Measurements from ENCODE around the gene LRRC39.
"Not testable (repeated sequence)": the region's sequence is repeated elsewhere in the genome, so short reads cannot be mapped to it uniquely, and the experiment has no call there.

LRRC39 gene

GRCh38 chr1:100178091-100178490 is at the start of gene LRRC39:
TSS of gene LRRC39 (minus strand) at chr1:100178256. CDS start at chr1:100168516, 9,740 bp downstream.
- DNase-seq = no peak

DNA sequence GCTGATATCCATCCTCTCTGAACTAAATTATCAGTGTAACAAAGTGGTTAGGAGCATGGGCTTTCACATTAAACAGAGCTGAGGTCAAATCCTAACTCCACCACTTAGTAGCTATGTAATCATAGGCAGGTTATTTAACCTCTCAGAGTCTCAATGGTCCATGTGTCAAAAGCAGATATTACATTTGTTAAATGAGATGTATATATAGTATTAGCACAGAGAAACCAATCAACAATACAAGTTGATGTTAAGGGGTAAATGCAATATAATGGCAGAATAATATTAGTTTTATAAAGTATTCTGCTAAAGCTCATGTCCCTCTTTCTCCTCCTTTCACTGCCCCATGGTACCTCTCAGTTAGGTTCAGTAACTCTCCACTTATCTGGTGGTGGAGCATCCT is 44.4 kb upstream of the LRRC39 start:
- no peak for DNase-seq

DNA sequence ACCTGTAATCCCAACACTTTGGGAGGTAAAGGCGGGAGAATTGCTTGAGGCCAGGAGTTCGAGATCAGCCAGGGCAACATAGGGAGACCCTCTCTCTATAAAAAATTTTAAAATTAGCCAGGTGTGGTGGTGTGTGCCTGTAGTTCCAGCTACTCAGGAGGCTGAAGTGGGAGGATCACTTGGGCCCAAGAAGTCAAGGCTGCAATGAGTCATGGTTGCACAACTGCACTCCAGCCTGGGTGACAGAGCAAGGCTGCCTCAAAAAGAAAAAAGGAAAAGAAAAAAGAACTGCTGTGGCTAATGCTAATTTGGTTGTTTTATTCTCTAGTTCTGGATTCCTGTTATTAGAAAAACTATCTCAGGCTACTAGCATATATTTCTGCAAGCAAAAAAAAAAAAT is 41.8 kb upstream of the LRRC39 start:
- no peak for DNase-seq

- DNase-seq = no peak
These were observed 41.4 kb upstream of the LRRC39 start for GRCh38 chr1:100219457-100219856.

GRCh38 chr1:100217834-100218233 is 39.8 kb upstream of the LRRC39 start:
- DNase-seq = no peak

DNA sequence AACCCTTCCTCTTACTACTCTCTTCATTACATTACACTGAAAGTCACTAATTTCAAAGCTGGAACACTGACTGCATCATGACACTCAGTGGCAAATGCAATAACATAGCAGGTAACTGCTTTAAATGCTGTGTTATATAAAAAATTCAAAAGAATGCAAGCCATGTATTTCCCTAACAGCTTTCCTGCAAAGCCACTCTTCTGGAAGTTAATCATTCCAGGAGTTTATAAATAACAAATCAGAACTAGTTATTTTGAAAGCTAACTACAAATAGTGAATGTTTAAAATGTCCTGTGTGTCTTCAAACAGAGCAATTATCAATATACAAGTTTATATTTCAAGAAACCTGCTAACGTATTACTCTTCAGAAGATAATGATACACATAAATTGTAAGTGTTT is 37.0 kb upstream of the LRRC39 start:
- no peak for DNase-seq

- no peak for DNase-seq
These were observed 35.1 kb upstream of the LRRC39 start for GRCh38 chr1:100213141-100213540.

DNA sequence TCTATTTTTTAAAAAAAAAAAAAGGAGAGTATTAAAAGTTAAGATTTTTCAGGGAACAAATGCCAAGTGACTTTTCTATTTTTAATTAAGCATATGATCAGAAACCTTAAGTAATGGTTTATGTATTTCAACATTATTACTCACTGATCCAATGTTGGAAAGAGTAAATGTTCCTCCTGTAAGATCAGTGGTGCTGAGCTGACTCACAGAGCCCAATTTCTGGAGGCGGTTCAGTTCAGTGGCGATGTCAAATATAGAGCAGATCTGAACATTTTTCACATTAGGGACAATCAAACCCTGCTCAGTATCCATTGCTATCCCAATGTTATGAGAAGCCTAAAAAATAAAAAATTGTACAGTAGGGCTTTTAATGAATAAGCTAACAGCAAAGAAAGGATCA is 28.2 kb upstream of the LRRC39 start:
- no peak for DNase-seq

DNA sequence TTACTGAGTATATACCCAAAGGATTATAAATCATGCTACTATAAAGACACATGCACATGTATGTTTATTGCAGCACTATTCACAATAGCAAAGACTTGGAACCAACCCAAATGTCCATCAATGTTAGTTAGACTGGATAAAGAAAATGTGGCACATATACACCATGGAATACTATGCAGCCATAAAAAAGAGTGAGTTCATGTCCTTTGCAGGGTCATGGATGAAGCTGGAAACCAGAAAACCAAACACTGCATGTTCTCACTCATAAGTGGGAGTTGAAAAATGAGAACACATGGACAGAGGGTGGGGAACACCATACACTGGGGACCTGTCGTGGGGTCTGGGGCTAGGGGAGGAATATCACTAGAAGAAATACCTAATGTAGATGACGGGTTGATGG is 27.5 kb upstream of the LRRC39 start:
- DNase-seq = not testable (repeated sequence)

DNA sequence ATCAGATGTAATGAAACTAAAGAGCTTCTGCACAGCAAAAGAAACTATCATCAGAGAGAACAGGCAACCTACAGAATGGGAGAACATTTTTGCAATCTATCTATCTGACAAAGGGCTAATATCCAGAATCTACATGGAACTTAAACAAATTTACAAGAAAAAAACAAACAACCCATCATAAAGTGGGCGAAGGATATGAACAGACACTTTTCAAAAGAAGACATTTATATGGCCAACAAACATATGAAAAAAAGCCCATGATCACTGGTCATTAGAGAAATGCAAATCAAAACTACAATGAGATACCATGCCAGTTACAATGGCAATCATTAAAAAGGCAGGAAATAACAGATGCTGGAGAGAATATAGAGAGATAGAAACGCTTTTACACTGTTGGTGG is 27.0 kb upstream of the LRRC39 start:
- DNase-seq = not testable (repeated sequence)

DNA sequence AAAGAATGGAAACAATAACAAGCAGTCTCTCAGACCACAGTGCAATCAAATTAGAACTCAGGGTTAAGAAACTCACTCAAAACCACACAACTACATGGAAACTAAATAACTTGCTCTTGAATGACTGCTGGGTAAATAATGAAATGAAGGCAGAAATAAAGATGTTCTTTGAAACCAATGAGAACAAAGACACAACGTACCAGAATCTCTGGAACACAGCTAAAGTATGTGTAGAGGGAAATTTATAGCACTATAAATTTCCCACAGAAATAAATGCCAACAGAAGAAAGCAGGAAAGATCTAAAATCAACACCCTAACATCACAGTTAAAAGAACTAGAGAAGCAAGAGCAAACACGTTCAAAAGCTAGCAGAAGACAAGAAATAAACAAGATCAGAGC is 24.6 kb upstream of the LRRC39 start:
- DNase-seq = not testable (repeated sequence)

GRCh38 chr1:100200060-100200459 is 22.0 kb upstream of the LRRC39 start:
- DNase-seq = not testable (repeated sequence)

- no peak for DNase-seq
These were observed 20.5 kb upstream of the LRRC39 start for GRCh38 chr1:100198596-100198995.

DNA sequence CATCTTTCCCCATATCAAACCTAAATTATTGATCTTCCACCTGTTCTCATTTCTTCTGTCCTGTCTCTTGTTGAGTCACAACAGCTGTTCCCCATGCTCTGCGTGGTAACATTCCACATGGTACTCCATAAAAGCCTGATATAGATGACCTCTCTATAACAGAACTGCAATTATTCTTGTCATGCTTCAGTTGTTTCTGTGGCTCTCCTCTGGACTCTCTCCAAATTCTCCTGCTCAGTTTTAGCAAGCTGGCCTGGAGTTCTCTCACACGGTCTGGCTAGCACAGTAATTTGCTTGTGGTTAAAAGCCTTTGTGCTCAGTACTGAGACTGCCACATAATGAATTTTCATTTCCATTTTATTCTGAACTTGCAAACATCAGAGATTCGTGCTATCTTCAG is 10.6 kb upstream of the LRRC39 start:
- DNase-seq = peak; percentile 43

- no peak for DNase-seq
These were observed 9.9 kb upstream of the LRRC39 start for GRCh38 chr1:100187912-100188311.

DNA sequence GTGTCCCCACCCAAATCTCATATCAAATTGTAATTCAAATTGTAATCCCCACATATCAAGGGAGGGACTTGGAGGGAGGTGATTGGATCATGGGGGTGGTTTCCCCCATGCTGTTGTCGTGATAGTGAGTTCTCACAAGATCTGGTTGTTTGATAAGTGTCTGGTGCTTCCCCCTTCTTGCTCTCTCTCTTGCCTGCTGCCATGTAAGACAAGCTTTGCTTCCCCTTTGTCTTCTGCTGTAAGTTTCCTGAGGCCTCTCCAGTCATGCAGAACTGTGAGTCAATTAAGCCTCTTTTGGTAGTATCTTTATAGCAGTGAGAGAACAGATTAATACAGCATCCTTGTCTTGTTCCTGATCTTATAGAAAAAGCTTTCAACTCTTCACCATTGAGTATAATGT is 6.5 kb upstream of the LRRC39 start:
- DNase-seq = no peak

DNA sequence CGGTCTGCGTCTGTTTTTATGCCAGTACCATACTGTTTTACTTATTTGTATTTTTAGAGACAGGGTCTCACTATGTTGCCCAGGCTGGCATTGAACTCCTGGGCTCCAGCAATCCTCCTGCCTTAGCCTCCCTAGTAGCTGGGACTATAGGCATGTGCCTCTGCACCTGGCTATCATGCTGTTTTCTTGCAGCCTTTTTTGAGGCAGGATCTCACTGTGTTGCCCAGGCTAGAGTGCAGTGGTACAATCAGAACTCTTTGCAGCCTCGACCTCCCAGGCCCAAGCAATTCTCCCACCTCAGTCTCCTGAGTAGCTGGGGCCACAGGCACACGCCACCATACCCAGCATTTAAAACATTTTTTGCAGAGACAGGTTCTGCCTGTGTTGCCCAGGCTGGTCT is 5.3 kb upstream of the LRRC39 start:
- DNase-seq = no peak

DNA sequence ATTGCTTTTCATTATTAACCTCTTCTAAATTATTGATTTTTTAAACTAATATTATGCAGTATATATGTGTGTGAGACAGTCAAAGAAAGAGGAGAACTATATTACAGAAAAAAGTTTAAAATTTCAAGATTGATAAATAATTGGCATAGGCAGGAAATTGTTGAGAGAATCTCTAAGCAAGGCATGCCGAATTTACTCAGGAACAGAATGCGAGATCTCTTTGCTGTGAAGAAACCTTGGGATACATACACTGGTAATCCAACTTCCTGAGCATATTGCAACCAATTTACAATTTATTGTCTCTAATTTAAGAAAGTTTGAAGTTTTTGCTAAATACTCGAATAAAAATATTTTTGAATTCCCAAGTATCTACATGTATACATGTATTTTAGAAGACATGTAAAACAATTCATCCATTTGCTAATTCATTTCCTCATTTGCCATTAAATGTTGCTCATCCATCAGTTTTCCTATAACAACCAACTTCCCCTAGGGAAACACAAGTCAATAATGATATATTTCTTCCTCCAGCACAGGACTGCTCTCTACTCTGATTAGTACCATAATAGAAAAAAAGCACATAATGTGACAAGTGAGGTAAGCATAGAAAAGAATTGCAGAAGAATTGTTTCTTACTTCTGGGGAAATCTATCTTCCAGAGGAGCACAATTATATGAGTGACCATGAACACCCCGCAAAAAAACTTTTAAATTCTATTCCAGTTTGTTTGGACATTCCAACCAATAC is 588 bp downstream of the LRRC39 start:
- no peak for DNase-seq

GRCh38 chr1:100168051-100168450 is 10.0 kb downstream of the LRRC39 start:
- DNase-seq = no peak

GRCh38 chr1:100164702-100165101 is 13.4 kb downstream of the LRRC39 start:
- no peak for DNase-seq

- DNase-seq = no peak
These were observed 13.8 kb downstream of the LRRC39 start for GRCh38 chr1:100164216-100164615.

DNA sequence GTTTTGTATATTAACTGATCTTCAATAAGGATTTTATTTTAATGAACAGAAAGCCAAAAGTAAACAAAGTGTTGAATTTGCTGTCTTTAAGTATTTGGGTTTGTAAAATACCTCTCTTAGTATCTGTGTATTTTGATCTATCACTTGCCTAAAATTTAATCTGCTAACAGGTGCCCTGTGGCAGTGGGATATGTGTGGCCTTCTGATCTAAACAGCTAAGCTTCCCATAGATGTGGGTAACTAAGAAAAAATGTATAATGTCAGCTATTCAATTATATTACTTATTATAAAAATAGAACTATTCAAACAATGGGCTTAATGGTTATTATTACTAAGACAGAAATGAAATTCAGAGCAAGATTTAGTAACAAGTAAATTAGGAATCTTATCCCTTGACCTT is 15.2 kb downstream of the LRRC39 start:
- no peak for DNase-seq

DNA sequence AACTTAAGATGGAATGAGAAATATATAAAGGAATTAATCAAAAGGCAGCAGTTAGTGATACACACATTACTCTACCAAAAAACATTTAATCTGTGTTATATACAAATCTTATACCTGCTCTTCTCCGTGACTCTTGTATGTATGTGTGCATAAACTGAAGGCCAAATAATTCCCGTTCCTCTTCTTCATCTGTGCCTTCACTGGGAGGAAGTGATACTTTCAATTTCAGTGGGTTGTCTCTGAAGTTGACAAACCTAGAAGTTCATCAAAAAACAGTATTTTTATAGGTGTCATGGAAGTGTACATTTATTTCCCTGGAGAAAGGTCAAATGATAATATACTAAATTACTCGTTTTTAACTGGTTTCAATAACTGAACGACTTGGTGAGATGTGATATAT is 25.8 kb downstream of the LRRC39 start:
- no peak for DNase-seq

- no peak for DNase-seq
These were observed 26.4 kb downstream of the LRRC39 start for GRCh38 chr1:100151679-100152078.

GRCh38 chr1:100147875-100148274 is 30.2 kb downstream of the LRRC39 start:
- no peak for DNase-seq

Data from NCI-H345 (cell line).